Heart right ventricle (tissue), 16 donors: ENCODE data around the gene IL1R2. TPM values are rescaled to one million over a fixed set of nuclear protein-coding genes. Genes with fewer than 3 reads are reported as not detected.

Experiments
- ATAC-seq, 8 donors: fragments of 200-7000 bp; cut with Tn5 transposase; one replicate each; pipeline ENCODE4 v1.9.1; 2020; ENCODE audit warnings: mild to moderate bottlenecking in 8 of 8, moderate library complexity in 8 of 8, moderate number of reproducible peaks in 1 of 8
- DNase-seq, 2 donors: peaks; one replicate each; pipeline ENCODE4 v3.0.0-alpha.2; 2020
- H3K27ac ChIP-seq, 10 donors: fragments of 200-600 bp; sonication (generic) in 2 of 10; one replicate each; pipeline versions ENCODE4 v1.5.0 to v1.8.0; 2020 to 2022; ENCODE audit warnings: mild to moderate bottlenecking in 3 of 10
- H3K27me3 ChIP-seq, 7 donors: fragments of 200-600 bp; one replicate each; pipeline ENCODE4 v1.8.0; 2021 to 2022; ENCODE audit warnings: mild to moderate bottlenecking in 2 of 7
- H3K36me3 ChIP-seq, 9 donors: fragments of 200-600 bp; sonication (generic) in 1 of 9; one replicate each; pipeline versions ENCODE4 v1.5.0 to v1.8.0; 2020 to 2022; ENCODE audit warnings: mild to moderate bottlenecking in 2 of 9
- H3K4me1 ChIP-seq, 9 donors: fragments of 200-600 bp; sonication (generic) in 1 of 9; one replicate each; pipeline versions ENCODE4 v1.5.0 to v1.8.0; 2020 to 2022; ENCODE audit warnings: mild to moderate bottlenecking in 4 of 9
- H3K4me3 ChIP-seq, 10 donors: fragments of 200-600 bp; sonication (generic) in 2 of 10; one replicate each; pipeline versions ENCODE4 v1.5.0 to v1.8.0; 2020 to 2022; ENCODE audit warnings: mild to moderate bottlenecking in 7 of 10, moderate library complexity in 2 of 10
- H3K9me3 ChIP-seq, 11 donors: fragments of 200-600 bp in 10 of 11; sonication (generic) in 2 of 11; one replicate each; pipeline versions ENCODE4 v1.5.0 to v1.8.0; 2013 to 2022; ENCODE audit warnings: mild to moderate bottlenecking in 2 of 11, control low read depth in 1 of 11, moderate library complexity in 1 of 11
- WGBS, 2 donors: extraction: QIAGEN DNeasy Blood & Tissue Kit; methylation state at CpG; one replicate each; pipeline ENCODE4 v1.1.7; 2013; ENCODE audit warnings: inconsistent platforms in 1 of 2; 5-methylcytosine and 5-hydroxymethylcytosine counted together
- intact Hi-C, 10 donors: fragments of 100-400 bp; cut with DNase I; formaldehyde crosslinking; loops; one replicate each; pipeline versions ENCODE4 v1.11.1 to v1.14.2; 2022
- polyA plus RNA-seq, 2 donors: library from polyadenylated mRNA; stranded (reverse); fragments of 200-250 nt; gene quantifications; one replicate each; pipeline ENCODE4 v1.2.3, GENCODE V29; 2013
- total RNA-seq, 10 donors: library from RNA; stranded (reverse); fragmentation: NEBNext Ultra II Directional in 3 of 10; extraction: Animal tissue kit (Norgen Biotek cat#: 25700) in 3 of 10; gene quantifications; one replicate each; pipeline versions ENCODE4 v1.2.1 to v1.2.4, GENCODE V29; 2021 to 2023
- TF ChIP-seq, protein P1 (sequence below), 9 donors: fragments of 200-600 bp; sonication (generic) in 2 of 9; IDR thresholded peaks; one replicate each; pipeline versions ENCODE4 v1.5.0 to v1.8.0; 2021 to 2022; ENCODE audit warnings: antibody characterized with exemption in 9 of 9, mild to moderate bottlenecking in 5 of 9, moderate library complexity in 1 of 9
- donor health status: Arrhythmogenic right ventricular cardiomyopathy.
- donor health status: ischemic (EF 13 %, LVEDD 7.1; RV severe dilation, severe dysfunction).
- donor health status: healthy with polysubstance abuse.
- donor health status: DM: no; HTN: yes; CAD: no.
- donor health status: DM: no; HTN: no; CAD: no.
- donor health status: ischemic (EF 25% LVEDD 6.9; RV normal size, moderate dysfunction).
- donor health status: ischemic (EF 25% LVEDD 5.7; RV mildly dilated, moderate dysfunction).
- donor health status: healthy.
- donor health status: DM: yes; HTN: yes; CAD: no.
- donor health status: Ischemic cardiomyopathy.
- donor health status: ischemic (EF 35%, LVEDD 5.7; RV mildly dilated, moderate dysfunction).
- donor health status: nonischemic (EF 11% LVEDD 7.7; RV severe dilation, severe dysfunction).
- donor health status: DM: yes; HTN: yes; CAD: no.
- donor health status: PGD.
- donor health status: ischemic (EF 29% LVEDD 5.4; RV normal size, mild dysfunction).
- donor health status: nonischemic (EF 23%, LVEDD 6.1; RV moderate dilation, normal function).

The IL1R2 gene
- total and polyA plus RNA-seq, 12 donors: 0.34 to 9.4 (median 1.5) TPM; not detected in 2

DNA sequence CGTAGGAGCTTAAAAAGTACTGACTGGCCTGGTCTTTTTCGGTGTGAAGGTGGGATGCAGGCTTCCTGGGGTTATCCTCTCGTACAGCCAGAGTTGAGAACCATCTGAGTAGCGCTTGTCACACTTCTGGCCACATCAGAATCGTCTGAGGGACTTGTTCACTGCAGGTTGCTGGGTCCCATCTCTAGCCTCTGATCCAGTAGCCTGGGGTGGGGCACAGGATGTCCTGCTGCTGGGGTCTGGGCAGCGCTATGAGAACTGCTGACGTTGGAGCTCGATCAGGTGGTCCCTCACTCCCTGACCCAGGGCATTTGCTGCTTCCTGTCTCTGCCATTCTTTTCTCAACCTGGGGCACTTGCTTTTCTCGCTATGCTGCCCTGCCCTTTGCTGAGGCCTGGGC is 7.1 kb upstream of the IL1R2 start:
- TF ChIP-seq, protein P1, sequence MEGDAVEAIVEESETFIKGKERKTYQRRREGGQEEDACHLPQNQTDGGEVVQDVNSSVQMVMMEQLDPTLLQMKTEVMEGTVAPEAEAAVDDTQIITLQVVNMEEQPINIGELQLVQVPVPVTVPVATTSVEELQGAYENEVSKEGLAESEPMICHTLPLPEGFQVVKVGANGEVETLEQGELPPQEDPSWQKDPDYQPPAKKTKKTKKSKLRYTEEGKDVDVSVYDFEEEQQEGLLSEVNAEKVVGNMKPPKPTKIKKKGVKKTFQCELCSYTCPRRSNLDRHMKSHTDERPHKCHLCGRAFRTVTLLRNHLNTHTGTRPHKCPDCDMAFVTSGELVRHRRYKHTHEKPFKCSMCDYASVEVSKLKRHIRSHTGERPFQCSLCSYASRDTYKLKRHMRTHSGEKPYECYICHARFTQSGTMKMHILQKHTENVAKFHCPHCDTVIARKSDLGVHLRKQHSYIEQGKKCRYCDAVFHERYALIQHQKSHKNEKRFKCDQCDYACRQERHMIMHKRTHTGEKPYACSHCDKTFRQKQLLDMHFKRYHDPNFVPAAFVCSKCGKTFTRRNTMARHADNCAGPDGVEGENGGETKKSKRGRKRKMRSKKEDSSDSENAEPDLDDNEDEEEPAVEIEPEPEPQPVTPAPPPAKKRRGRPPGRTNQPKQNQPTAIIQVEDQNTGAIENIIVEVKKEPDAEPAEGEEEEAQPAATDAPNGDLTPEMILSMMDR (IDR thresholded peaks at IDR 0.05): no peak
- 78 to 80% methylated on average over 9 of the region's 9 CpGs for WGBS, 2 donors
- intact Hi-C loops: loop anchor here in 3 of 10 donors (10.0 kb wide), 3 partner anchors 90 to 570 kb away; no protein-coding TSS in a partner anchor
- Histone ChIP-seq H3K4me1 (peaks cover 0 to 13% (median 7%) of the 10 kb centered on the region in 9 donors), H3K27me3 (no peaks in the 10 kb centered on the region), H3K36me3 (no peaks in the 10 kb centered on the region), H3K4me3 (no peak overlapping the region), H3K27ac (no peak overlapping the region), H3K9me3 (no peaks in the 10 kb centered on the region)
- ATAC-seq: no peak
- no peak for DNase-seq

DNA sequence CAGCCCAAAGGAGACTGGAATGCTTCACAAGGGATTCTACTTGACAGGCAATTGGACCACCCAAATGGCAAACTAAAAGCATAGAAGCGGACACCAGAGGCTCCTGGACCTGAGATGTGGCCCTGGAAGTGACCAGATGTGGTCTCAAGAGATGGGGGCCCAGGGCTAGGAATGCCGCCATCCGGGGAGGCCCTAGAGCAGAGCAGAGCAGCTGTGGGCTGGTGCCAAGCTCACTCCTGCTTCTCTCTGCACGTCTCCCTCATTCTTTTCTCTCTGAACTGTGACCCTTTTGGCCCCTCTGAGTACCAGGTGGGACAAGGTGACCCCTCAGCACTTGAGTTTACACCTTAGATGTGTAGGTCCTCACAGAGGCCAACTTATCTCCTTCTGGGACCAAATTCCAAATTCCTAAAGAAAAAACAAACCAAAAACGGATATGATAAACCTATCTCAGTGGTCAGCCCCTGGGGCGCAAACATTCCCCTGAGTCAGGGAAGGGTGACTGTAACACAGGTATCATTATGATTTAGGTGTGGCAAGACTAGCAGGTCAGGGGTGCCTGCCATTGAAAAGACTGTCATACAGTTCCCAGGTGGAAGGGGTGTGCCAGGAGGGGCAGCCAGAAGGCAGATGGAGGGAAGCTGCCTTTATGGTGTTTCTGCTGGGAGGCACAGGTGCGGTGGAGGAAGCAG is 6.5 kb upstream of the IL1R2 start:
- intact Hi-C loops: loop anchor here in 3 of 10 donors (10.0 kb wide), 3 partner anchors 90 to 570 kb away; no protein-coding TSS in a partner anchor
- Histone ChIP-seq H3K9me3 (no peaks in the 10 kb centered on the region), H3K27ac (no peak overlapping the region), H3K4me1 (peaks cover 0 to 17% (median 7%) of the 10 kb centered on the region in 9 donors), H3K4me3 (no peak overlapping the region), H3K36me3 (no peaks in the 10 kb centered on the region), H3K27me3 (no peaks in the 10 kb centered on the region)
- TF ChIP-seq, protein P1 (IDR thresholded peaks at IDR 0.05): no peak
- WGBS, 2 donors: 91 to 93% methylated on average over 7 of the region's 7 CpGs
- DNase-seq: no peak
- ATAC-seq: no peak

DNA sequence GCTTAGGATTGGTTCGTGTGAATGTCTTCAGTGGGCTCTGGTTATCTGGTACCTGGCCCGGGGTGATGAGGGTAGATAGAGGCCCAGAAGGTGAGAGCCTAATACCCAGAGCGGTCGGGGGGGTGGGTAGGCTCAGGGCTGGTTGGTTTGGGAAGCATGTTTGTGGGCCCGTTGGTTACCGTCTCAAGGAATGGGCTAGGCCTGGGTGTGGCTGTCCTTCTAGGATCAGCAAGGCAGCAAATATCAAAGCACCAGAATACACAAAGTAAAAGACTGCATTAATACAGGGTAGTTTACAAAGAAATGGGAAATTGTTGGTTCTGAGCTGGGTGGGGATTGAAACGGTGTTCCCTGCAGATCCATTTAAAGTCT is 6.0 kb upstream of the IL1R2 start:
- Histone ChIP-seq H3K27ac (no peak overlapping the region), H3K4me3 (no peak overlapping the region), H3K27me3 (no peaks in the 10 kb centered on the region), H3K9me3 (no peaks in the 10 kb centered on the region), H3K4me1 (peaks cover 0 to 23% (median 7%) of the 10 kb centered on the region in 9 donors), H3K36me3 (no peaks in the 10 kb centered on the region)
- intact Hi-C loops: loop anchor here in 3 of 10 donors (10.0 kb wide), 3 partner anchors 91 to 571 kb away; no protein-coding TSS in a partner anchor
- DNase-seq (no peak), ATAC-seq (no peak)
- 88 to 92% methylated on average over 7 of the region's 7 CpGs for WGBS, 2 donors
- TF ChIP-seq, protein P1 (IDR thresholded peaks at IDR 0.05): no peak

DNA sequence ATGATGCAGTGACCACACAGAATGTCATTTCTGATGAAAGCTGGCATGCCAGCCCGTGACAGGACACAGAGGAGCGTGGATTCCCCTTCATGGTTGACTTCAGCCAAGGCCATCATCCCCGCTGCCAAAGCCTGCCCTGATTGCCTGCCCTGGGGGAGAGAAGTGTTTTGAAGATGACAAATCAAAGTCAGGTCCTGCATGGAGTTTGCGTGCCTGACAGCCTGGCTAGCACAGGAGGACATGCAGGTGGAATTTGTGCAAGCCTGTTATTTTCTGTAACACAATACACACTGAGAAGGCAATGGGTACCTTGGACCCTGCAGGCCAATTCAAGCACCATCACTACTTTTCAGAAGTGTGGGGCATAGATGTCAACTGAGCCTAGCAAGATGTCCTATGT is 5.4 kb upstream of the IL1R2 start:
- TF ChIP-seq, protein P1 (IDR thresholded peaks at IDR 0.05): no peak
- ATAC-seq (no peak), DNase-seq (no peak)
- peaks cover 0 to 29% (median 7%) of the 10 kb centered on the region in 9 donors for H3K4me1 ChIP-seq
- no peaks in the 10 kb centered on the region for H3K36me3 ChIP-seq
- H3K4me3 ChIP-seq: no peak overlapping the region
- no peaks in the 10 kb centered on the region for H3K27me3 ChIP-seq
- intact Hi-C loops: loop anchor here in 3 of 10 donors (10.0 kb wide), 3 partner anchors 92 to 572 kb away; no protein-coding TSS in a partner anchor
- no peaks in the 10 kb centered on the region for H3K9me3 ChIP-seq
- 83 to 95% methylated on average over 4 of the region's 4 CpGs for WGBS, 2 donors
- H3K27ac ChIP-seq: no peak overlapping the region
